GM06990 (cell line): Measurements from ENCODE around the gene ZZZ3.
A peak's percentile ranks its signal among the peaks of the same experiment; 100 is the strongest.
"Not testable (repeated sequence)": the region's sequence is repeated elsewhere in the genome, so short reads cannot be mapped to it uniquely, and the experiment has no call there.

ENCODE experiments used
- DNase-seq: peaks from one replicate; pipeline ENCODE4 v3.0.0-alpha.2; 2011; ENCODE audit not compliant: insufficient read length; ENCODE audit errors: extremely low read depth
- H3K27me3 ChIP-seq: replicated peaks from 2 replicates; pipeline ENCODE4 v1.6.0; 2011; ENCODE audit warnings: low read length; ENCODE audit not compliant: control insufficient read depth, insufficient read depth
- H3K36me3 ChIP-seq: 2 replicates; pipeline ENCODE4 v1.5.1; 2011; ENCODE audit warnings: low read length; ENCODE audit not compliant: control insufficient read depth, insufficient read depth
- H3K4me3 ChIP-seq: replicated peaks from 2 replicates; pipeline ENCODE4 v1.5.1; 2011; ENCODE audit warnings: low read depth, mild to moderate bottlenecking, control low read depth, low read length
- TF ChIP-seq, protein P1 (sequence below): IDR thresholded peaks from 2 replicates; pipeline ENCODE4 v1.5.1; 2011; ENCODE audit warnings: low read length, control low read depth, mild to moderate bottlenecking, inconsistent platforms; ENCODE audit not compliant: insufficient read depth, poor library complexity, severe bottlenecking

Gene ZZZ3

DNA sequence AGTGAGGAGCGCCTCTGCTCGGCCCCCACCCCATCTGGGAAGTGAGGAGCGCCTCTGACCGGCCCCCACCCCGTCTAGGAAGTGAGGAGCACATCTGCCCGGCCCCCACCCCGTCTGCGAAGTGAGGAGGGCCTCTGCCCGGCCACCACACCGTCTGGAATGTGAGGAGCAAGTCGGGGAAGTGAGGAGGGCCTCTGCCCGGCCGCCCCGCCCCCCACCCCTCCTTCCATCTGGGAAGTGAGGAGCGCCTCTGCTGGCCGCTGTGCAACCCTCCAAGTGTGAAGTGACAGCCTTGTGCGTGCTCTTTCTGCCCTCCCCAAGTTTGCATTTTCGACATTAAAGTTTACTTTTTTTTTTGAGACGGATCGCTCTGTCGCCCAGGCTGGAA, 5.1 kb upstream of the ZZZ3 start:
- Histone ChIP-seq H3K36me3 (no peaks in the 10 kb centered on the region; the same call in 1 of the 2 replicates), H3K27me3 (no peaks in the 10 kb centered on the region), H3K4me3 (peak overlapping the region; percentile 2)
- peak; percentile 29 for DNase-seq
- TF ChIP-seq, protein P1, sequence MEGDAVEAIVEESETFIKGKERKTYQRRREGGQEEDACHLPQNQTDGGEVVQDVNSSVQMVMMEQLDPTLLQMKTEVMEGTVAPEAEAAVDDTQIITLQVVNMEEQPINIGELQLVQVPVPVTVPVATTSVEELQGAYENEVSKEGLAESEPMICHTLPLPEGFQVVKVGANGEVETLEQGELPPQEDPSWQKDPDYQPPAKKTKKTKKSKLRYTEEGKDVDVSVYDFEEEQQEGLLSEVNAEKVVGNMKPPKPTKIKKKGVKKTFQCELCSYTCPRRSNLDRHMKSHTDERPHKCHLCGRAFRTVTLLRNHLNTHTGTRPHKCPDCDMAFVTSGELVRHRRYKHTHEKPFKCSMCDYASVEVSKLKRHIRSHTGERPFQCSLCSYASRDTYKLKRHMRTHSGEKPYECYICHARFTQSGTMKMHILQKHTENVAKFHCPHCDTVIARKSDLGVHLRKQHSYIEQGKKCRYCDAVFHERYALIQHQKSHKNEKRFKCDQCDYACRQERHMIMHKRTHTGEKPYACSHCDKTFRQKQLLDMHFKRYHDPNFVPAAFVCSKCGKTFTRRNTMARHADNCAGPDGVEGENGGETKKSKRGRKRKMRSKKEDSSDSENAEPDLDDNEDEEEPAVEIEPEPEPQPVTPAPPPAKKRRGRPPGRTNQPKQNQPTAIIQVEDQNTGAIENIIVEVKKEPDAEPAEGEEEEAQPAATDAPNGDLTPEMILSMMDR, result peak; percentile 39

DNA sequence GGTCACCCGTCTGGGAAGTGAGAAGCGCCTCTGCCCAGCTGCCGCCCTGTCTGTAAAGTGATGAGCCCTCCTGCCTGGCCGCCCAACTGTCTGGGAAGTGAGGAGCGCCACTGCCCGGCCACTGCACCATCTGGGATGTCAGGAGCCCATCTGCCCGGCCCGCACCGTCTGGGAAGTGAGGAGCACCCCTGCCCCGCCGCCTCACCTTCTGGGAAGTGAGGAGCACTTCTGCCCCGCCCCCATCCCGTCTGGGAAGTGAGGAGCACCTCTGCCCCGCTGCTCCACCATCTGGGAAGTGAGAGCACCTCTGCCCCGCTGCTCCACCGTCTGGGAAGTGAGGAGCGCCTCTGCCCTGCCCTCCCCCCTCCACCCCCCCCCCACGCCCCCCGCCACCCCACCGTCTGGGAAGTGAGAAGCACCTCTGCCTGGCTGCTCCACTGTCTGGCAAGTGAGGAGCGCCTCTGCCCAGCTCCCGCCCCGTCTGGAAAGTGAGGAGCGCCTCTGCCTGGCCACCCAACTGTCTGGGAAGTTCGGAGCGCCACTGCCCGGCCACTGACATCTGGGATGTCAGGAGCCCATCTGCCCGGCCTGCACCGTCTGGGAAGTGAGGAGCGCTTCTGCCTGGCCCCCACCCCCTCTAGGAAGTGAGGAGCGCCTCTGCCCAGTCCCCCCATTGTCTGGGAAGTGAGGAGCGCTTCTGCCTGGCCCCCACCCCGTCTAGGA, 4.5 kb upstream of the ZZZ3 start:
- DNase-seq, result no peak
- H3K27me3 ChIP-seq, result no peaks in the 10 kb centered on the region
- H3K36me3 ChIP-seq, result no peaks in the 10 kb centered on the region; the same call in 1 of the 2 replicates
- H3K4me3 ChIP-seq, result no peak overlapping the region
- TF ChIP-seq, protein P1, result no peak

DNA sequence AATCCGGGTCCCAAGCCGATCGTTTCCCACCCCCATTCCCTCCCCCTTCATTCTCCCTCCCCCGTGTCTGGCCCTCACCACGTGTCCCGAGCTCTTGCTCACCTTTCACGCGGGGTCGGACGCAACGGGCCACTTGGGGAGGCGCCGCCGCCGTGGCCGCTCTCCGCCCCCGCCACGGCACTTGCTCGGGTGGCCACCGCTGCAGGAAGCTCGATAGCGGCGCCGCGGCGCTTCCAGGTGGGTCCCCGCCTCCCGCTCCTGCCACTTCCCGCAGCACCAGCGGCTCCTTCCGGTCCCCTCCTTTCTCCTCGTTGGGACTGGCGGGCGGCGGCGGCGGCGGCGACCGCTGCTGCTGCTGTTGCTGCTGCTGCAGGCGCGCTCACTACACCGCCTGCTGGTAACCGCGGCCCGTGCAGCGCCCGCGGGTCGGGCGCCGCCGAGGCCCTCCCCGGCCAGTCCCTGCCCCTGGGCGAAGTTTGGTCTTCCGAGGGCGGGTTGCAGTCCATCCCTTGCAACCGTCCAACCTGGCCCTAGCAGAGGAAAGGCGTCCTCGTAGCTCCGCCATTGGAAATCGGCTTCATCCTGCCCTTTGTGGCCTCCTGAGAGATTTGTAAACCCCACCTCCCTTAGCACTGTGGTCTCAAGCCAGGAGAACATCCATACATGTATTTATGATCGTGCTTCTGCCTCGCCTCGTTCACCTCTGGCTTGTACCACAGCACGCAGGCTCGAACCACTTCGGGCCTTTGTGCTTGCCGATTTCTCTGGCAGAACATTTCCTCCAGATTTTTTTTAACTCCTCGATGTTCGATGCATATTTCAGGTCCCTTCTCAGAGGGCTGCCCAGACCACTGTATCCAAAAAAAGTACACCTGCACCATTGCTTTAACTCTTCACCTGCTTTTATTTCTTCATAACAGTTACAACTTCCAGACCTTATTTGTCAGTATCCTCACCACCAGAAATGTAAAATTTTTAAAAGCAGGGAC, 996 bp upstream of the ZZZ3 start:
- DNase-seq, result peak; percentile 95
- TF ChIP-seq, protein P1, result peak; percentile 53
- peak overlapping the region; percentile 93 for H3K4me3 ChIP-seq
- no peaks in the 10 kb centered on the region for H3K27me3 ChIP-seq
- no peaks in the 10 kb centered on the region for H3K36me3 ChIP-seq

DNA sequence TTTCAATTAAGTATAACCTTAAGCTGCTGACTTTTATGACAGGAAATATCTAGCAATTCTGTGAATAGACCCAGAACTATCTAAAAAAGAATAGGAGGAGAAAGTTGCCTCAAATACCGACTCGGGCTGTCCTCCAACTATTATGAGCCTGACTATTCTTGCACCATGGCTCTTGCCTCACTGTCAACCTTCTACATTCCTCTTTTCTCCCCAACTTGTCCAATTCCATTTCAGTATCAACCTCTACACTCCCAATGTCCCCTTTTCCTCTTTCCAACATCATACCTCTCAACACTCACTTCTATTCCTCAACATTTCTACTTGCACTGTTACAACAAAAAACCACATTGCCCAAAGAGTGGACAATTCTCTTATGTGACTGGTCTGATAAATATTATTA, 2.3 kb downstream of the ZZZ3 start:
- no peaks in the 10 kb centered on the region for H3K27me3 ChIP-seq
- H3K36me3 ChIP-seq, result no peaks in the 10 kb centered on the region
- TF ChIP-seq, protein P1, result no peak
- no peak for DNase-seq
- H3K4me3 ChIP-seq, result no peak overlapping the region

DNA sequence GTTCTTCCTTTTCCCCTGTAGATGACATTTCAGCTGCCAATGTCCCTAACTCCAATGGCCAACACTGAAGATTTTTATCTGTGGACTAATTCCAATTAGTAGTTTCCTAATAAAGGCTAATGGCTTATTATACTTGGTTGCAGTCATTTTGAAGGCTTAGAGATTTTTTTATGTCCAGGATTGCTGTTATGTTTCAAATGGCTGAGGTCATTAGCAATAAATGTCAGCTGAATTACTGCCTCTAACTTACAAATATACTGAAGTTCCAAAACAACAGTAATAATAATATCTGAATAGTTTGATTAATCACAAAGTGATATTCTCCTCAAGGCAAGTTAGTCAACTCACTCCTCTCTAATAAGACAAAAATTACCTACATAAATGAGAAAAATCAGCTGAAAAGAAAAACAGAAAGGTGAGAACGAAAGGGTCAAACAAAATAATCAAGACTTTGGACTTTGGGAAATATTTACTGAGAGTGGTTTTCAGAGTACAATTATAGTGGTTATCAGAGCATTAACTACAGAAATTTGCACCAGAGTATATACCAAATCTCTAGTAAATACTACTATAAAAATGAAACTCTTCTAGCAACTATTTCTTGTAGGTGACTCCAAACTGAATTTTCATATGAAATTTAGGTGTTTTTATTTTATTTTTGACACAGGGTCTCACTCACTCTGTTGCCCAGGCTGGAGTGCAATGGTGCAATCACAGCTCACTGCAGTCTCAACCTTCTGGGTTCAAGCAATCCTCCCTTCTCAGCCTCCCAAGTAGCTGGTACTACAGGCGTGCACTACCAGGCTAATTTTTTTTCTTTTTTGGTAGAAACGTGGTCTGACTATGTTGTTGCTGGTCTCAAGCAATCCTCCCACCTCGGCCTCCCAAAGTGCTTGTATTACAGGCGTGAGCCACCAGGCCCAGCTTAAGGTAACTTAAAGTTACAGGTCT, 3.5 kb downstream of the ZZZ3 start:
- TF ChIP-seq, protein P1, result no peak
- Histone ChIP-seq H3K4me3 (no peak overlapping the region), H3K27me3 (no peaks in the 10 kb centered on the region), H3K36me3 (no peaks in the 10 kb centered on the region)
- no peak for DNase-seq

DNA sequence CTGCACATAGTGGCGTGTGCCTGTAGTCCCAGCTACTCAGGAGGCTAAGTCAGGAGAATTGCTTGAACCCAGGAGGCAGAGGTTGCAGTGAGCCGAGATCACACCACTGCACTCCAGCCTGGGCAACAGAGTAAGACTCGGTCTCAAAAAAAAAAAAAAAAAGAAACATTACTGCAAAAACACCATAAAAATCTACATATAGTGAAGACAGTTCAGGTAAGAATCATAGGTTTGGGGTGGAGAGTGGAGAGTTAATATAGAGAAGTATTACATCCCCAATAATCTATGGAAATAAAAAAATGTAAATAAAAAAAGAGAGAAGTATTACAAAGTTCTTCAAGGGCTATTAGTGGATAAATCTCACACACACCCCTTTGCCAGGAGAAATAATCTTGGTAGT, 7.7 kb downstream of the ZZZ3 start:
- H3K4me3 ChIP-seq, H3K36me3 ChIP-seq, DNase-seq, H3K27me3 ChIP-seq: not testable (repeated sequence)
